Suppressor macrophage (primary cell): ENCODE measurements around the gene ZSWIM3.

ENCODE experiments used
- DNase-seq, 4 experiments: peaks; one replicate each; pipeline ENCODE4 v3.0.0-alpha.2; 2020 to 2022

Gene ZSWIM3

DNA sequence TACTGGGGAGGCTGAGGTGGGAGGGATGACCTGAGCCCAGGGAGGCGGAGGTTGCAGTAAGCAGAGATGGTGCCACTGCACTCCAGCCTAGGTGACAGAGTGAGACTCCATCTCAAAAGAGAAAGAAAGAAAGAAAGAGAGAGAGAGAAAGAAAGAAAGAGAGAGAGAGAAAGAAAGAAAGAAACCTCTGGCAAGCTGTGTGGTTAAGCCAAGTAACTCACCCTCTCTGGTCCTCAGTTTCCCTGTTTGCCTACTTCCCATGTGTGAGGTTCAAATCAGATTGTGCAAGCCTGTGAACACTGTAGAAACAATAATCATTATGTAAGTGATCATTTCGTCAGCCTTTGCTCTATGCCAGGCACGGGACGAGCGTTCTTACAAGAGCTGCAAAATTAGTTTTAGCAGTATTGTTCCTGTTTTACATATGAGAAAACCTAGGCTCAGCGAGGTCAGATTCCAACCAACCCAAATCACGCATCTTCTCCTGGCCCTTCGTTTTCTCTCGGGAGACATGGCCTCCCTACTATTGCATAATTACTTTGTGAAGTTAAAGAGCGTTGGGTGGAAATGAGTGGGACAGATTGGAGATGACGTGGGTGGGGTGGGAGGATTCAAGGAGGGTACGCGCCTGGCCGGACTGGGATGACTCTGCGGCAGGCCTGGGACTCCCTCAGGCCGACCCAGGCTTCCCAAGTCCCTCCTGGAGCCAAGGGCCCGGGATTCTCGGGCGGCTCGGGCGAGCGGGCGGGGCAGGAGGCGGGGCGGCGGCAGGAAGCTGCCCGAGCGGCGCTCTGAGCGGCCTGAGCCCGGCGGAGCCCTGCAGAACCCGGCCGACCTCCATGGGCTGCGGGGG is 24.2 kb upstream of the ZSWIM3 start, which contains the start of gene SNX21:
SNX21 (plus strand) TSS at position 770 of the 853 bp plus-strand sequence. CDS start 121 bp downstream, outside the sequence.
- DNase-seq = peak; percentile 88 to 96 (median 92)

DNA sequence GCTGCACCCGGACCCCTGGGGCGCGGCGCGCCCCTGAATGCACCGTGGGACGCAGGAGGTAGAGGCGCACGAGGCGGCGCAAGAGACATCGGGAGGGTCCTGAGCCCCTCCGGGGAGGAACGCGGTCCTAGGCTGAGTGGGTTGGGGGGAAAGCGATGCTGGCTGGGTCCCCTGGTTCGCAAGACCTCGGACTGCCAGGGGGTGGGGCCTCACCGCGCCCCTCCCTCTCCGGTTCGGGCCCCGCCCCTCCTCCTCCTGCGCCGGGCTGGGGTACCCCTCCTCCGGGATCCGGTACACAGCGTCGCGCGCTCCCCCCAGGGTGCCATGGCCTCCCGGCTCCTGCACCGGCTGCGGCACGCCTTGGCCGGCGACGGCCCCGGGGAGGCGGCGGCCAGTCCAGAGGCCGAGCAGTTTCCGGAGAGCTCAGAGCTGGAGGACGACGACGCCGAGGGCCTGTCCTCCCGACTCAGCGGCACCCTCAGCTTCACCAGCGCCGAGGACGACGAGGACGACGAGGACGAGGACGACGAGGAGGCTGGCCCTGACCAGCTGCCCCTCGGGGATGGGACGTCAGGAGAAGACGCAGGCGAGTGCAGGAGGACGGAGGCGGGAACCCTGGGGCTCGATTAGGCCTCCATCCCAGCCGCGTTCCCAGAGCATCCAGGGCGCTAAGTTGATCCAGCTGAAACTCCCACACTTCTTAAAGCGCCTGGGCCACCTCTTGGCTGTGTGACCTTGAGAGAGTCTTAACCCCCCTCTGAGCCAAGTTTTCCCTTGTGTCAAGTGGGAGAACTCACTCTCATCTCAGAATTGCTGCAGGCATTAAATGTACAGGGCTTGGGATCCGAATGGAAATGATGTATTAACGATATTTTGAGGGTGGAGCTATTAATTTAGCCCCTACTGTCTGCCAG is 23.3 kb upstream of the ZSWIM3 start:
- DNase-seq = peak; percentile 23 to 61 (median 38)

DNA sequence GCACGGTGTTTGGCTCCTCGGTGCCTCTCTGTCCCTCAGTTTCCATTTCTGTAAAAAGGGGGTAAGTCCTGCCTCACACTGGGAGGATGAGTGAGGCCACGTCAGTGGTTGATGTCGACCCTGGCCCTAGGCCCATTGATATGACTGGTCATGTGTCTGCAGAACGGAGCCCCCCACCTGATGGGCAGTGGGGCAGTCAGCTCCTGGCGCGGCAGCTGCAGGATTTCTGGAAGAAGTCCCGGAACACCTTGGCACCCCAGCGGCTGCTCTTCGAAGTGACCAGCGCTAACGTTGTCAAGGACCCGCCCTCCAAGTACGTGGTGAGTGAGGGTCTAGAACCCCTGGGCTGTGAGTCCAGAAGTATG is 22.6 kb upstream of the ZSWIM3 start:
- no peak for DNase-seq

DNA sequence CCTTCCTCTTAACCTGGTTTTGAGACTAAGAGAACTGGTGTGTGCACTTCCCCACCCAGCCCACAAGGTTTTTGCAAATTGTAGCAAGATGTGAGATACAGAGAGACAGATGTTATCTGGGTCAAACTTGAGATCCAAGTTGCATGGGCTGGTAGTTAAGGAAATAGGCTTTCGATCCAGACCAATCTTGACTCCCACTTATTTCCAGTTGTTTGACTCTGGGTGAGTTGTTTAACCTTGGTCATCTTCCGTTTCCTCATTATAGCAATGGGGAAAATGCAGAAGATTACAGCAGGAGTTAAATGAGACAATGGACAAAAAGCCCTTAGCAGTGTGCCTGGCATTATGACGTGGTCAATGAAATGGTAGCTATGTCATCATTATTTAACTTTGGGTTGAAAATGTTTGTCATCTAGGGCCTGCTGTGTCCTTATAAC is 22.1 kb upstream of the ZSWIM3 start:
- DNase-seq = peak; percentile 17 to 61 (median 37)

DNA sequence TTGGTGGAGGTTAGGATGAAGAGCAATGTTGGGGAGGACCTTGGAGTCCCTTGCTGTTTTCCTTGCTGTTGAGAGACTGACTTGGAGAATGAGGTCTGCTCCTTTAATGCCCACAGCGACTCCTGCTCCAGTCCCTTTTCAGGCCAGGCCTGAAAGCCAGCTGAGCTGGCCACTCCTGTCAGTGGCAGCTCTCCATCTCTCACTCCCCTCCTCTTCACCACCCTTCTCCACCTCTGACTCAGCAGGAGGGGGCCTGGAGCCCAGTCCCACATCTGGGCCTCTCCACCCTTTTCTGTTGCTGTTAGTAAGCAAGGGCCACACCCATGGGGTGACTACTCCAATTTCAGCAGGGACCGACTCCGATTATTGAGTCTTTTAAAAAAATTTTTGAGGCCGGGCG is 21.6 kb upstream of the ZSWIM3 start:
- DNase-seq = no peak

DNA sequence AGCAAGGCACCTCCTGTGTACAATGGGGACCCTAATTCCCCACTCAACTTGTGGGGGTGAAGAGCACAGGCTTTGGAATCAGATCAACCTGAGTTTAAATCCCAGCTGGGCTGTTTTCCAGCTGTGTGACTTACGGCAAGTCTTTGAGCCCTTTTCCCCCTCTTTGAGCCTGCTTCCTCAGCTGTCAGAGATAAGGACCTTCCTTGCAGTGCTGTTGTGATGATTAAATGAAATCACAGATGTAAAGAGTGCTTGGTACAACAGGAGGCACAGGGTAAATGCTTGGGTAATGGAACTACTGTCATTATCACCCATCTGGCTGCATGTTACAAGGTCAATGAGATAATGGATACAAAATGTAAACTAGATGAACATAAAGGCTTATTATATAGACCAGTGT is 20.6 kb upstream of the ZSWIM3 start:
- DNase-seq = no peak

DNA sequence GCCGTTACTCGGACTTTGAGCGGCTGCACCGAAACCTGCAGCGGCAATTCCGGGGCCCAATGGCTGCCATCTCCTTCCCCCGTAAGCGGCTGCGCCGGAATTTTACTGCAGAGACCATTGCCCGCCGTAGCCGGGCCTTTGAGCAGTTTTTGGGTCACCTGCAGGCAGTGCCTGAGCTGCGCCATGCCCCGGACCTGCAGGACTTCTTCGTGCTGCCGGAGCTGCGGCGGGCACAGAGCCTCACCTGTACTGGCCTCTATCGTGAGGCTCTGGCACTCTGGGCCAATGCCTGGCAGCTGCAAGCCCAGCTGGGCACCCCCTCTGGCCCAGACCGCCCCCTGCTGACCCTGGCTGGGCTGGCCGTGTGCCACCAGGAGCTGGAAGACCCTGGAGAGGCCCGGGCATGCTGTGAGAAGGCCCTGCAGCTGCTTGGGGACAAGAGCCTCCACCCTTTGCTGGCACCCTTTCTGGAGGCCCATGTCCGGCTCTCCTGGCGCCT is 16.7 kb upstream of the ZSWIM3 start:
- no peak for DNase-seq

DNA sequence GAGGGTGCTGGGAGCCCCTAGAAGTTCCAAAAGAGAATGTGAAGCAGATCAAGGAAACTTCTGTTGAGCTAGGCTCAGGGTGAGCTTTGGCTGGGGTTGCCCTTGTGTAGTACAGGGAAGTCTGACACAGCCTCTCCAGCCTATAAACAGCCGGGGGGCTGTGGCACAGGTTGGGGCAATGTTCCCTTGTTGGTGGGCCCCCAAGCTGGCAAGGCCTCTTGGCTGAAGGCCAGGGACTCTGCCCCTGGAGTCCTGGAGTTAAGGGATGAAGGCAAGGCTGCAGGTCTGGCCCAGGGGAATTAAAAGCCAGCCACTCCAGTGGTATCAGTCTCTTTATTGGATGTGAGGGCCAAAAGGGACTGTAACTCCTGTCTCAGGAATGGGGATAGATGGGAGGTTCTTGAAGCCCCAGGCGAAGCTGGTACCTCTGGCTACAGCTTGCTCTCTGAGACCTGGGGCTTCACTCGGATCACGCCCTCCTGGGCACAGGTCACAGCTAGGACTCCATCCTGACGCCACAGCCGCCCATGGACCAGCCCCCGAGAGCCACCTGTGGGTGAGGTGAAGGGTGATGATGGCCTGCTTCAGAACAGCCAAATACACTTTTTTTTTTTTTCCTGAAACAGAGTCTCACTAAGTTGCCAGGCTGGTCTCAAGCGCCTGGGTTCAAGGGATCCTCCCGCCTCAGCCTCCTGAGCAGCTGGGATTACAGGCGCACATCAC is 15.8 kb upstream of the ZSWIM3 start:
- DNase-seq = no peak

DNA sequence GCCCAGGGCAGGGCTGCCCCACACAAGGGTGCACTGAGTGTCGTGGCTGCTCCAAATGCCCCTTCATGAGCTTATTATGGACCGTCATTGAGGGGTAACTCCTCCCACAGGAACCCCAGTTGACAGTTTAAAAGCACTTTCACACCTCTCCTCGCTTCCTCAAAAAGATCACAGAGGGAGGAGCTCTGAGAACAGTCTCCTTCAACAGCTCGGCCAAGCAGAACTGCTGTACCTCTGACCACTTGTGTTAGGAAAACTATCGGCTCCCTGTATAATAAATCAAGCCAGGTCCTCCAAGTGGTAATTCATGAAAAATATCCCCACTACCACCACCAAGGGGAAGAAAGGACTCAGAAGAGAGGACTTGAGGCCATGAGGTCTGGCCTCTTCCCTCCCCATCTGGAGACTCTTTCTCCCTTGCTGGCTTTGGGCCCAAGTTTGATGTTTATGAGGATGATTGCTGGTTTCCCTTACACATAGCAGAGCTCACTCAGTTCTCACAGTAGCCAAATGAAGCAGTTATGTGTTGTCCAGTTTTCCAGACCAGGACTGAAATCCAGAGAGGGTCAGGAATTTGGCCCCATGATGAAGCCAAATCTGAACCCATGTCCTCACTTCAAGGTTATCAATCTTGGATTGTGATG is 15.1 kb upstream of the ZSWIM3 start:
- DNase-seq = peak; percentile 39 to 61 (median 51)

DNA sequence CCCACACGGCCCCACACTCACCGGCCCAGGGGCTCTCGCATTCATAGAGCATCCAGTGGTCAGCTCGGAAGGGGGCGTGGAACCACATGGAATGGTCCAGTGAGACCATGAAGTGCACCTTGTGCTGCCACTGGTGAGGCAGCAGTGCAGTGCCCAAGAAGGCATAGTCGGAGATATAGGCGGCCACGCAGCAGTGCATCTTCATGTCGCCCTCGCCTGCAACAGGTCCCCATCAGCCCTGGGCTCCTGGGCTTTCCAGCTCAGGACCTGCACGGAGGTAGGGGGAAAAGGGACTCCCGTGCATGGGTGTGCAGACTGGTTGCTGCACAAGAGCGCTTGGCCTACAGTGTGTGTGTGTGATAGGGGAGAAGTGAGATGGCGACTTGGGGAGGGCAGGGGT is 13.9 kb upstream of the ZSWIM3 start:
- DNase-seq = no peak

DNA sequence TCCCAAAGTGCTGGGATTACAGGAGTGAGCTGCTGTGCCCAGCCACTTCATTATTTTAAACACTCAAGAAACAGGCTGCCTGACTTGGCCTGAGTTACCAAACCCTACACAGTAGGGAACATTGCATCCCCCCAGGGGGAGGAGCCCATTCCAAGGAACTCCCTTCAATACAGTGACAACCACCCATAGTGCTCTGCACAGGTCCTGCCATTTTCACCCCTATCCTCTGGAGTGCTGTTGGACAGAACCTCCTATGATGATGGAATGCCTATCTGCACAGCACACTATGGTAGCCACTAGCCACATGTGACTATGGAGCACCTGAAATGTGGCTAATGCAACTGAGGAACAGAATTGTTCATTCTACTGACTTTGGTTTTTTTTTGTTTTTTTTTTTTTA is 12.0 kb upstream of the ZSWIM3 start:
- no peak for DNase-seq

DNA sequence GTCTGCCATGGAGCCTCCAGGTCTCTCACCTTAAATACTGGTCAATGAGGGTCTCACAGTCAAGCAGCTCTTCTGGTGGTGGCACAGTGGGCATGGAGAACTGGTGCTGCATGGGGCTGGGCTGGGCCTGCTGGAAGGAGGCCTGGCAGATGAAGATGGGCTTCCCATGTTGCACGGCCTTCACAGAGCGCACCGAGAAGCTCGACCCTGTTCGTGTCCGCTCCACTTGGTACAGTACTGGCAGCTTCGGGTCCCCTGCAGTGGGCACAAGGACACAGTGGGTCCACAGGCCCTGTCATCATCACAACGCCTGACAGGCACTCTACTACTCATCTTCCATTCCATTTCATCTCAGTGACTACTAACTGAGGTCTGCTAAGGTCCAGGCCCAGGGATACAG is 9.0 kb upstream of the ZSWIM3 start:
- DNase-seq = no peak

DNA sequence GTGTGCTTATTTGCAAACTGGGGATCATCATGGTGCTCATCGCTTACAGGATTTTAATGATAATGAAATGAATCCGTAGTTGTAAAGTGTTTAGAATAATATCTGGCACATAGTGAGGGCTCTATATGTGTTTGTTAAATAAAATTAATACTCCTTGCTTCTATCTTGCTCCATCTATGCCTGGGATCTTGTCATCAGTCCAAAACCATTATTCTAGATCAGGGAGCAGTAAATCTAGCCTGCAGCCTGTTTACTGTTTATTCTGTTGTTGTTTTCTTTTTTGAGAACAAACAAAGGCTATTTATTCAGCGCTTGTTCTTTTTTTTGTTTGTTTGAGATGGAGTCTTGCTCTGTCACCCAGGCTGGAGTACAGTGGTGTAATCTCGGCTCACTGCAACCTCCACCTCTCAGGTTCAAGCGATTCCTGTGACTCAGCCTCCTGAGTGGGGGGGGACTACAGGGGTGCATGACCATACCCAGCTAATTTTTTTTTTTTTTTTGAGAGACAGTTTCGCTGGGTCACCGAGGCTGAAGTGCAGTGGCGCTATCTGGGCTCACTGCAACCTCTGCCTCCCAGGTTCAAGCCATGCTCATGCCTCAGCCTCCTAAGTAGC is 8.3 kb upstream of the ZSWIM3 start:
- no peak for DNase-seq

DNA sequence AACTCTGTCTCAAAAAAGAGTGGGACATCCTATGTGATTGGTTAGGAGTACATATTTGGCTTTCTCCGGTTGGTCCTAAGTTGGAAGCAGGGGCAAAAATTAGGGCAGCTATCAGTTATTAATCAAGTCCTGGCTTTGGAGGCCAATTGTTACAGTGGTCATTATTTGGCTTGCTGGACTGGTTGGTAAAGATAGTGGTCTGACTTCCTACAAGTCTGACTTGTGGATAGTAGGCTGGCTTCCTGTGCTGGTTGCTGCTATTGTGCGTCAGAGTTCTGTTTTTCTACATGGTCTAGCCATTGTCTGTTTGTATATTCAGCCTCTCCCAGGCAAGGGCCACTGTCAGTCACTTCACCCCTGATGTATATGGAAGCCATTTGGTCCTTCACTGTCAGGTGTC is 7.2 kb upstream of the ZSWIM3 start:
- DNase-seq = no peak

DNA sequence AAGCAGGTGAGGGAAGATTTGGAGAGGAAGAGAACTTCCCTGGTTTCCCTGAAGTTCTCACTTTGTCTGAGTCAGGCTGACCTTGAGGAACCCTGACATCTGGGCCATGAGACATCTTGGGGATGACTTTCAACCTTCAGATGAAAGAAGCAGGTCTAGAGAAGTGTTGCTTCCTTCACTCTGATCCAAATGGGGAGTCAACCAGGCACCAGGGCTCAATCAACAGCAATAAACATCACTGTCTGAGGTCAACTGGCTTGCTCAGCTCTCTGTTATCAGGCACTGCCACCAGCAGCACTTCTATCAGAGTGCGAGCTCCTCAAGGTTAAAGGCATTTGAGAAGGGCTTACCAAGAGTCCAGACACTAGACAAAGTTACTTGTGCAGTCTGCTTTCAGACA is 6.5 kb upstream of the ZSWIM3 start:
- no peak for DNase-seq

DNA sequence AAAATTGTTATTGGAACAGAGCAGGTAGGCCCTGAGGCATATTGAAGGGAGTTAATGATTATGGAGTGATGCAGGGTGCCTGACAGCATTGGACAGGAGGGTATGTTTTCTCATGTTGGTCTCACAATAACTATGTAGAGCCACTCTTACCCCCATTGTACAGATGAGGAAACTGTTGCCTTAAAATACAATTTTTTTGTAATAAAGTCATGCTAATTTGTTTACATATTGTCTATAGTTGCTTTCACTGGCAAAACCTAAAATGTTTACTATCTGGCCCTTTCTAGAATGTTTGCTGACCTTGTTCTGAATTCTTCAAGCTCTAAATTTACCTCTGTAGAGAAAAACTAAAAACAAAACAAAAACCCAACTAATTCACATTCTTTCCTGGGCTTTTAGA is 5.9 kb upstream of the ZSWIM3 start:
- no peak for DNase-seq

DNA sequence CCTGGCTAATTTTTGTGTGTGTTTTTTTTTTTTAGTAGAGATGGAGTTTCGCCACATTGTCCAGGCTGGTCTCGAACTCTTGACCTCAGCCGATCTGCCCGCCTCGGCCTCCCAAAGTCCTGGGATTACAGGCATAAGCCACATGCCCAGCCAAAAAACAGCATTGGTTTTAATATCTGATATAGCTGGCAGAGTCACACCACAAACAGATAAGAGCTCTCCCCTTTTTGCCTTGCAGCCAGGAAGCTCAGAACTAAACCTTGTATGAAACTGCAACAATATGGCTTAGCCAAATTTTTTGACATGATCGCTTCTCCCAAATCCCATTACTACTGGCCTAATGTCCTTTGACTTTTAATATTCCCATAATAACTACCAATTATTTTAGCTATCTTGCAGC is 5.1 kb upstream of the ZSWIM3 start:
- no peak for DNase-seq

DNA sequence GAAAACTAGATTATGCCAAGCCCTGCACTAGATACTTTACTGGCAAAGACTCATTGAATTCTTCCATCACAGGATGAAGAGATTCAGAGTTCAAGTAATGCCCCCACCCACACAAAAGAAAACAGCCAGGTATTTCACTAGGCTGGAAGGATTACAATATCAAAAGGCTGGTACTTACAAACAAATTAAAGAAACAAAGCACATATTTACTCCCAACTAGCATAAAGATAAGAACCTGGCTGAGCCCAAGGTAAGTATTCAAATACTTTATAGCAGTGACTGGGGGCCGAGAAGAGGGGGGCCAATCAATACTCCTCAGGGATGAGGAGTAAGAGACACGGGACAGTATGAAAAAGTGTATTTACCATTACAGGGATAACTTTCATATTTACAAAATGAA is 3.9 kb upstream of the ZSWIM3 start:
- DNase-seq = no peak

DNA sequence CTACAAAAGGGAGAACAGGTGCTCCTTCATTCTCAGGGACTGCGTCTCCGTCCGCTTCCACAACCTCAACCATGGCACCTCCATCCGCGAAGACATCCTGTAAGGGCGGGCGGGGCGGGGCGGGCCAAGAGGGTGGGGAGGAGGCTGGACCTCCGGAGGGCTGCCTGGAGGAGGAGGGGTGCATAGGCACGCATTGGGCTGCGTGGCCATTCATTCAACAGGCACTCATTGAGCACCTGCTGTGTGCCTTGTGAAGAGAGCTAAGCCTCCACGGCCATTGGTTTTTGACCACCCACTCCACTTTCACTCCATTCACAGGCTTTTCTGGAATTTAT is 435 bp downstream of the ZSWIM3 start:
- DNase-seq = no peak

DNA sequence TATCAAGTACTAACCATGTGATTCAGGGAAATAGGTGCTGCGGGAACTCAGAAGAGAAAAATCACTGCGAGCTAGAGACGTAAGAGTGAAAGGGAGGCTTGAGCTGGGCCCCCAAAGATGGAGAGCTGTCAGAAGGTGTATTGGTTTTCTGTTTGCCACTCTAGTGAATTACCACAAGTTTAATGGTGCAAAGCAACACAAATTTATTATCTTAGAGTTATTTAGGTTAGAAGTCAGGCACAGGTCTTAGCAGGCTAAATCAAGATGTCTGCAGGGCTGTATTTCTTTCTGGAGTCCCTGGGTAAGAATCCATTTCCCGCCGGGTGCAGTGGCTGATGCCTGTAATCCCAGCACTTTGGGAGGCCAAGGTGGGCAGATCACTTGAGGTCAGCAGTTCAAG is 2.5 kb downstream of the ZSWIM3 start:
- DNase-seq = no peak

DNA sequence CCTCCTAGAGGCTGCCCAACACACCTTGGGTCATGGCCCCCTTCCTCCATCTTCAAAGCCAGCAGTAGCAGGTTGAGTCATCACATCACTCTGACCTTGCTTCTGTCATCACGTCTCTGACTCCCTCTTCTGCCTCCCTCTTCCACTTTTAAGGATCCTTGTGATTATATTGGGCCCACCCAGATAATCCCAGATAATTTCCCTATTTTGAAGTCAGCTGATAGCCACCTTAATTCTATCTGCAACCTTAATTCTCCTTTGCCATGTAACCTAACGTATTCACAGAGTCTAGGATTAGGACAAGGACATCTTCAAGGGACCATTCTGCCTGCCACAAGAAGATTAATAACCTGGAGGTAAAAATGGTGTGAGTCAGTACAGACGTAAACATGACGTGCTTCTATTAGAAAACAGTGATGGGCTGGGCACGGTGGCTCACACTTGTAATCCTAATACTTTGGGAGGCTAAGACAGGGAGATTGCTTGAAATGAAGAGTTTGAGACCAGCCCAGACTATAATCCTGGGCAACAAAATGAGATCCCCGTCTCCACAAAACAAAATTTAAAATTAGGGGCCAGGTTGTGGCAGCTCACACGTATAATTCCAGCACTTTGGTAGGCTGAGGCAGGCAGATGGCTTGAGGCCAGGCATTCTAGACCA is 3.3 kb downstream of the ZSWIM3 start:
- DNase-seq = no peak
